Stimulated activated CD4-positive, alpha-beta T cell treated with anti-CD3 and anti-CD28 coated beads, Interleukin-4, amount 100 ng/mL, for 48 hours (primary cell): ENCODE measurements around the gene PCNT.

Experiments used
- DNase-seq, 2 donors: peaks; one replicate each; pipeline ENCODE4 v3.0.0-alpha.2; 2020; ENCODE audit warnings: low read depth in 2 of 2

PCNT gene

GRCh38 chr21:46336603-46337002, 12.6 kb downstream of the PCNT start:
- no peak for DNase-seq

- DNase-seq = no peak
Observed at GRCh38 chr21:46340998-46341397, 17.0 kb downstream of the PCNT start.

- no peak for DNase-seq
Observed at GRCh38 chr21:46344219-46344915, 20.4 kb downstream of the PCNT start.

- no peak for DNase-seq
Observed at GRCh38 chr21:46345861-46346260, 21.9 kb downstream of the PCNT start.

GRCh38 chr21:46346296-46347202, 22.6 kb downstream of the PCNT start:
- DNase-seq = no peak

- no peak for DNase-seq
Observed at GRCh38 chr21:46347203-46347550, 23.2 kb downstream of the PCNT start.

GRCh38 chr21:46347791-46348381, 23.9 kb downstream of the PCNT start:
- no peak for DNase-seq

- DNase-seq = no peak
Observed at GRCh38 chr21:46349134-46349760, 25.3 kb downstream of the PCNT start.

- DNase-seq = no peak
Observed at GRCh38 chr21:46350571-46350970, 26.6 kb downstream of the PCNT start.

GRCh38 chr21:46350981-46351380, 27.0 kb downstream of the PCNT start:
- no peak for DNase-seq

- DNase-seq = no peak
Observed at GRCh38 chr21:46351476-46352163, 27.7 kb downstream of the PCNT start.

- no peak for DNase-seq
Observed at GRCh38 chr21:46352164-46352515, 28.2 kb downstream of the PCNT start.

GRCh38 chr21:46352913-46353312, 29.0 kb downstream of the PCNT start:
- DNase-seq = no peak

GRCh38 chr21:46354046-46354445, 30.1 kb downstream of the PCNT start:
- no peak for DNase-seq

- DNase-seq = no peak
Observed at GRCh38 chr21:46354518-46354917, 30.6 kb downstream of the PCNT start.

GRCh38 chr21:46355161-46356004, 31.4 kb downstream of the PCNT start:
- DNase-seq = no peak

- no peak for DNase-seq
Observed at GRCh38 chr21:46356005-46356338, 32.0 kb downstream of the PCNT start.

- DNase-seq = no peak
Observed at GRCh38 chr21:46356494-46357334, 32.8 kb downstream of the PCNT start.

- DNase-seq = no peak
Observed at GRCh38 chr21:46357335-46357604, 33.3 kb downstream of the PCNT start.

- DNase-seq = no peak
Observed at GRCh38 chr21:46357684-46358425, 33.9 kb downstream of the PCNT start.
